NT2/D1 (cell line): ENCODE results near the gene CHCHD1.

Experiments
- DNase-seq: peaks from one replicate; pipeline ENCODE4 v3.0.0-alpha.2; 2011; ENCODE audit warnings: low read depth, low spot score
- H3K27me3 ChIP-seq: 2 replicates; pipeline ENCODE4 v1.6.0; 2011; ENCODE audit warnings: mild to moderate bottlenecking; ENCODE audit not compliant: insufficient read length, insufficient read depth
- H3K36me3 ChIP-seq: 2 replicates; pipeline ENCODE4 v1.6.1; 2011; ENCODE audit warnings: mild to moderate bottlenecking, low read length, mixed read lengths; ENCODE audit not compliant: insufficient read depth, insufficient read length
- H3K4me1 ChIP-seq: 2 replicates; pipeline ENCODE4 v1.5.1; 2011; ENCODE audit not compliant: insufficient read depth, insufficient read length
- H3K4me3 ChIP-seq: 2 replicates; pipeline ENCODE4 v1.5.1; 2011; ENCODE audit warnings: low read depth; ENCODE audit not compliant: insufficient read length
- H3K9ac ChIP-seq: 2 replicates; pipeline ENCODE4 v1.6.0; 2011; ENCODE audit warnings: low read depth; ENCODE audit not compliant: insufficient read length
- H3K9me3 ChIP-seq: 2 replicates; pipeline ENCODE4 v1.5.1; 2011; ENCODE audit warnings: mild to moderate bottlenecking, low read length; ENCODE audit not compliant: insufficient read depth
- SUZ12 ChIP-seq: IDR thresholded peaks from 2 replicates; pipeline ENCODE4 v1.6.1; 2011; ENCODE audit not compliant: insufficient read length, insufficient read depth; ENCODE audit errors: extremely low read depth
- YY1 ChIP-seq: IDR thresholded peaks from 2 replicates; pipeline ENCODE4 v1.6.1; 2011; ENCODE audit not compliant: insufficient read length, insufficient read depth
- ZNF274 ChIP-seq: IDR thresholded peaks from 2 replicates; pipeline ENCODE4 v1.6.1; 2011; ENCODE audit warnings: mild to moderate bottlenecking, low read depth, low read length

CHCHD1 gene

DNA sequence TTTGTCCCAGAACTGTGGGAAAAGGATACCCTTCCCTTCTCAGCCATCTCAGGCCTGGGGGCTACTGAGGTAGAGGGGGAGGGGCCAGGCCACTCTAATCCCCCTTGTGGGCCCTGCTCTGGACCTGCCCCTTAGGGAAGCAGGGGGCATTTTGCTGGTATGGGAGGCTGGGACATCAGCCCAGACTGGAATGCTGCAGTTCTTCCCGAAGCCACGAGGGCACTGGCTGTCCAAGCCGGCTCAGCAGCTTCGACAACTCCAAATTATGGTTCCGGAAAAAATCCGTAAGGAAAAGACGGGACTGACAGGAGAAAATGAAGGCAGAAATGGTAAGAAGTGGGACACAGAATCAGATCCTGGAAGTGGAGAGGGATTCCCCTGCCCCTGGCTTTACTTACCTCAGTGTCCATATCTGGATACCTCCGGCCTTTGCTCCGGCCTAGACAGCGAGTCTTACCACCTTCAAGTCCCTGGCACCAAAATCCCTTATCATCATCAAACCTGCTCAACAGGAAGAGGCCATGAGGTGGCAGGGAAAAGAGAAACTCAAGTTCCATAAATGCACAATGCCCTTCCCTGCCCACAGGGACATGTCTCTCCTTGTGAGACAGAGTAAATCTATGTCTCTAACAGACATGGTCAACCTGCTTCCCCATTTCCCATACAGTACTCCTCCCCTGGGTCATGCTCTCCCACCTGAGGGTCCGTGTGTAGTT lies 20.6 kb downstream of the CHCHD1 start:
- DNase-seq, result no peak
- Histone ChIP-seq H3K4me1 (no peaks in the 10 kb centered on the region), H3K27me3 (no peaks in the 10 kb centered on the region), H3K36me3 (peaks cover 75% of the 10 kb centered on the region), H3K4me3 (no peak overlapping the region), H3K9me3 (no peaks in the 10 kb centered on the region), H3K9ac (no peak overlapping the region)
- no peak for TF ChIP-seq ZNF274
- no peak for TF ChIP-seq SUZ12
- no peak for TF ChIP-seq YY1

DNA sequence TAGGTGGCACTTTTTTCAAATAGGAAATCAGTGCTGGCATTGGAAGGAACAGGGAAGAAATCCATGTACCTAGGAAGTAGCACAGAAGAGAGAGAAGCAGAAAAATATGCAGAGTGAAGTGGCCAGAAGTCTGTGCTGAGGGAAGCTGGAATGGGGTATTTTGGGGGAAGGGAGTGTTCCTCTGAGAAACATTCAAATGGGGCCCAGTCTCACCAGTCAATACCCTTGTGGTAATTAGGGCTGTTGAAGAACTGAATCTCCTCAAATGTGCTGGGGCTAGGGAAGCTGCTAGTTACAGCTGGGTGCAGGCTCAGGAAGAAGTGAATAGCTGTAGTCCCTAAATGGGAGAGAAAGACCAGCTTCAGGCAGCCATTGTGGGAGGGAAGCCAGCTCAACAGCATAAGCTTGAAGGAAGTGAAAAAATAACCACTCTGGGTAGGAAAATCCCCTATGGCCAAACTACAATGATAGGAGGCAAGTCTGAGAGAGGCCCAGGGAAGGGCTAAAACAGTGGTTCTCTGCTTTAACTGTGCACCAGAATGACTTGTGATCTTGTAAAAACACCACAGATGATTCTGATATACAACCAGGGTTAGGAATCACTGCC lies 21.9 kb downstream of the CHCHD1 start:
- DNase-seq, result no peak
- Histone ChIP-seq H3K27me3 (no peaks in the 10 kb centered on the region), H3K9me3 (no peaks in the 10 kb centered on the region), H3K36me3 (peaks cover 74% of the 10 kb centered on the region), H3K9ac (no peak overlapping the region), H3K4me3 (no peak overlapping the region), H3K4me1 (no peaks in the 10 kb centered on the region)
- TF ChIP-seq SUZ12, result no peak
- no peak for TF ChIP-seq YY1
- TF ChIP-seq ZNF274, result no peak

DNA sequence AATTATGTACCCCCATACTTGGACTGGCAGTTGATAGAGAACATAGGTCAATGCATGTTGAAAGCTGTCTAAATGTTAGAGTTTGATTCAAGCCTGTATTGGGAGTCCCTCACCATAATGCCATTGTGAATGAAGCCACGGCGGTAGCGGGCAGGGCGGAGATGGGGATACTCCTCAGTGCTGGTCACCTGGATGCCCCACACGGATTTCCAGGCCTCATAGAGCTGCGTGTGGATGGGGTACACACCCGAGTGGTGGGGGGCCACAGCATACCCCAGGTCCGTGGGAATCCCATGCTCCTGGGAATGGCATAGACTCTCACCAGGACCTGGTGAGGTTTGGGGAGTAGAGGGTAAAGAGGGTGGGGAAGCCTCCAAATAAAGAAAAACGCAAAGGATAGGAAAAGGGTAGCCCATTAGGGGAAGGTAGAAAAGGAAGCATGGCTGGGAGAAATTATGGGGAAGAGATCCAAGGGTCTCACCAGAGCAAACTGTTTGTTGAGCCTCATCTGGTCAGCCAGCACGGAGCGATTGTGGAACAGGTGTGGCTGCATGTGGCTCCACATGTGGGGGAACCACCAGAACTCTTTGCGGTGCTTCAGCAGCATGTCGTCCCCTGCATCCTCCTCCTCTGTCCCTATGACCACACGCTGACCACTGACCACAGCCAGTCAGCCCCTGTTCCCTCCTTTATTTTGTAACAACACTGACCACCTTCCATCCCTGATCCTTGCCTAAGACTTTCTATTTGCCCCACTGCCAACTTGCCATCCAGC lies 24.5 kb downstream of the CHCHD1 start:
- Histone ChIP-seq H3K36me3 (peaks cover 61% of the 10 kb centered on the region), H3K27me3 (peaks cover 5% of the 10 kb centered on the region), H3K4me3 (no peak overlapping the region), H3K4me1 (no peaks in the 10 kb centered on the region), H3K9ac (no peak overlapping the region), H3K9me3 (no peaks in the 10 kb centered on the region)
- DNase-seq, result no peak
- TF ChIP-seq YY1 (no peak), ZNF274 (no peak), SUZ12 (no peak)

DNA sequence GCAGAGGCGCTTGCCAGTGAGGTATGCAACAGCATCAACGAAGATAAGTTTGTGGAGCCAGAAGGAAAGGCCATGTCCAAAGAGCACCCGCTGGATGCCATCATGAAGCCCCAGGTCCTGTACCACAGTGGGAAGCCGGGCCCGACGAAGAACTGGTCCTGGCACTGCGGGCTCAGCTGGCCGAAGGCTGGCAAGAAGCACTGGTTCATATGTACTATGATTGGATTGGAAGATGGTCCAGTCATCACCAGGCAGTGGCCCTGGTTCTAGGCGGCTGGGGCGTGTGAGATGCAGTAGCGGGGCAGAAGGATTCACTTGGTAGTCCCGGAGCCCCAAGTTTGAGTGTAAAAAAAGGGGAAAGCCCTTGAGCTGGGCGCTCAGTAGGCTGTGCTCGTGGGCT lies 25.6 kb downstream of the CHCHD1 start:
- no peaks in the 10 kb centered on the region for H3K9me3 ChIP-seq
- no peaks in the 10 kb centered on the region for H3K4me1 ChIP-seq
- no peak for DNase-seq
- no peak overlapping the region for H3K9ac ChIP-seq
- TF ChIP-seq SUZ12, result no peak
- peaks cover 50% of the 10 kb centered on the region for H3K36me3 ChIP-seq
- peaks cover 5% of the 10 kb centered on the region for H3K27me3 ChIP-seq
- no peak overlapping the region for H3K4me3 ChIP-seq

DNA sequence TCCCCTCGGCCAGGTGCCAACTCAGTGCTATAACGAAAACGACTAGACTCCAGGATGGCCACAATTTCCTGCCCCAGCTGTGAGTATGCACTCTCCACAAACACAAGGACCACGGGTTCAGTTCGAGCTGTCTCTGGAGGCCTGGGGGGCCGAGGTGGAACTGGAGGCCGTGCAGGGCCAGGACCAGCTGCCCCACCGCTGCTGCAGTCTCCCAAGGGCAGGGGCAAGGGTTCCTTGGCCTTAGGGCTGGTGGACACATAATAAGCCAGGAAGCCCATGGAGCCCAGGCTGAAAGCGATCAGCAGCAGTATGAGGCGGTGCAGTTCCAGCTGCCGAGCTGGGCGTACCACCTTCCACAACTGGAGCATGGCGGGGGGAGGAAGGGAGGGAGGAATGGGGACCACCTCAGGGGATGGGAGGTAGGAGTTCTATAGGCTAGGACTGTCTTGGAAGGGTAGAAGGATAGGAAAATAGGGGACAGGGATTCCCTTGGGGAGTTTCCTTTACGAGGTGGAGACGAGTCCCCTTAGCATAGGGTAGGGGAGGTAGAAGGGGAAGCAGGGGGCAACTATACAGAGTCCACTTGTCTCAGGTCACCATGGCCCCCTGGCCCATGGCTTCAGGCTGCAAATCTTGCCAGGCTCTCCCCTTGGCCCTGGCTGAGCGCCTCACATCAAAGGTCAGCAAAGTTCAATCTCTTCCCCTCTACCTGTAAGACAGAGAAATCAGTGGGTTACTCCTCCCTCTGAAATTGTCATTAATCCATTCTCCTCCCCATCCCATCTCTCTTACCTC lies 26.4 kb downstream of the CHCHD1 start:
- TF ChIP-seq YY1, result no peak
- no peak for TF ChIP-seq SUZ12
- no peak for TF ChIP-seq ZNF274
- no peak for DNase-seq

DNA sequence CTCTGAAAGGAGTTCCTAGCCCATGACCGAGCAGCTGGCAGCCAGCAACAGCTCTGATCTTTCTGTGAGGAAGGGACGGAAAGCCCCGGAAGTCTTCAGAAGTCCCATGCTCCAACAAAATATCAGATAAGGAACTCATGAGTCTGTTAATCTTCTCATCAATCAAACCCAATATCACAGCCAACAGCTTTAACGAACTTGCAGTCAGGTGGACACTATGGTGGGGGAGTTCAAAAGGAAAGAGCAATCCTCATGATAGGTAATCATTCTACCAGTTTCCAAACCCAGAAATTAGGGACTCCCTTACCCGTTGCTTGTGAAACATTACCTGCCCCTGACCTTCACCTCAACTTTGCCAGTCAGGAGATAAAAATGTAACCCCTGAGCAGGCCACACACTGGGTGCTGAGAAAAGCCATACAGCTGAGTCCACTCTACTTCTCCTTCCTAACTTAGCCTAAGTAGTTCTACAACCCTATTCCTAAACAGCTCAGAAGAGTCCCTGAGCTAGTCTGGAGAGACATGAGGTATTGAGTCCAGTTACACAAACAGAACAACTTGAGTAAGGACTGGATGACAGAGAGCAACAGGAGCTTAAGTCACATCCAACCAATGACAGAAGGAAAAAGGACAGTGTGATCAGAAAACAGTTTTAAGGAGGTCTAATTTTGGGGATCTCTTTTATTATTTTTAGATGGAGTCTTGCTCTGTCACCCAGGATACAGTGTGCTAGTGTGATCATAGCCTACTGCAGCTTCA lies 27.4 kb downstream of the CHCHD1 start:
- peaks cover 2% of the 10 kb centered on the region for H3K4me1 ChIP-seq
- no peak overlapping the region for H3K9ac ChIP-seq
- no peaks in the 10 kb centered on the region for H3K9me3 ChIP-seq
- DNase-seq, result no peak
- H3K27me3 ChIP-seq, result peaks cover 5% of the 10 kb centered on the region
- H3K36me3 ChIP-seq, result peaks cover 55% of the 10 kb centered on the region
- no peak overlapping the region for H3K4me3 ChIP-seq
- no peak for TF ChIP-seq SUZ12
- no peak for TF ChIP-seq ZNF274
- TF ChIP-seq YY1, result no peak

More for the DNA sequence above, 26.4 kb downstream of the CHCHD1 start:
- Histone ChIP-seq H3K27me3 (peaks cover 5% of the 10 kb centered on the region), H3K4me1 (peaks cover 2% of the 10 kb centered on the region), H3K9me3 (no peaks in the 10 kb centered on the region), H3K9ac (no peak overlapping the region), H3K36me3 (peaks cover 49% of the 10 kb centered on the region), H3K4me3 (no peak overlapping the region)
